GM12878 (cell line): Measurements from ENCODE around the gene KLHL25. TPM values are rescaled to one million over a fixed set of nuclear protein-coding genes. Genes with fewer than 3 reads are reported as not detected.

ENCODE experiments used
- ATAC-seq: fragments of 200-7000 bp; cut with Tn5 transposase; 3 replicates; pipeline ENCODE4 v1.9.1; 2020; ENCODE audit warnings: mild to moderate bottlenecking, moderate library complexity
- BruUV-seq: library from RNA; stranded (reverse); fragments of 400-500 nt; replicated peaks from 2 replicates; lab custom pipeline; 2021; lab: Mats Ljungman, UMichigan
- CTCF ChIA-PET: fragments of 300-600 bp; sonication (Branson Sonifier 250); formaldehyde crosslinking; extraction: SDS; loops from one replicate; lab custom pipeline; 2021; ENCODE audit warnings: inconsistent platforms; lab: Yijun Ruan, JAX
- POLR2A ChIA-PET: fragments of 350-600 bp; formaldehyde crosslinking; extraction: SDS; loops from one replicate; lab custom pipeline; 2021; ENCODE audit warnings: inconsistent platforms; lab: Charles Lee
- RAD21 ChIA-PET: fragments of 300-600 bp; sonication (Branson Sonifier 250); formaldehyde crosslinking; loops from one replicate; lab custom pipeline; 2023; ENCODE audit warnings: antibody characterized with exemption; ENCODE audit not compliant: unreplicated experiment; lab: Charles Lee
- SMC1A ChIA-PET: fragments of 300-600 bp; sonication (Branson Sonifier 250); formaldehyde crosslinking; loops from one replicate; lab custom pipeline; 2023; ENCODE audit not compliant: unreplicated experiment, uncharacterized antibody; lab: Charles Lee
- DNase-seq: peaks from one replicate; pipeline ENCODE4 v3.0.0-alpha.2; 2011; ENCODE audit warnings: low read depth, low spot score
- FAIRE-seq: peaks from 3 replicates; lab custom pipeline; 2011; peaks lifted over from hg19 to GRCh38; lab: Jason Lieb, UNC
- H2AFZ ChIP-seq: 2 replicates; pipeline ENCODE4 v1.6.0; 2011; ENCODE audit warnings: low read depth, low read length, control low read depth; ENCODE audit not compliant: control insufficient read depth
- H3K27ac ChIP-seq: 2 replicates; pipeline ENCODE4 v1.5.1; 2011; ENCODE audit warnings: control low read depth; ENCODE audit not compliant: control insufficient read depth, insufficient read depth
- H3K27me3 ChIP-seq, 2 experiments: replicated peaks in 1 of 2; 2 replicates each; pipeline versions ENCODE4 v1.6.0 to v1.6.1; 2011; ENCODE audit warnings: low read length in 1 of 2; ENCODE audit not compliant: control insufficient read depth in 2 of 2, insufficient read depth in 2 of 2
- H3K36me3 ChIP-seq, 2 experiments: 2 replicates each; pipeline ENCODE4 v1.5.1; 2011; ENCODE audit warnings: low read length in 1 of 2; ENCODE audit not compliant: control insufficient read depth in 2 of 2, insufficient read depth in 2 of 2
- H3K4me1 ChIP-seq: 2 replicates; pipeline ENCODE4 v1.6.1; 2011; ENCODE audit warnings: mild to moderate bottlenecking, low read length, moderate library complexity, mixed read lengths; ENCODE audit not compliant: control insufficient read depth, insufficient read depth
- H3K4me2 ChIP-seq: 2 replicates; pipeline ENCODE4 v1.6.0; 2011; ENCODE audit warnings: control low read depth; ENCODE audit not compliant: control insufficient read depth, insufficient read depth
- H3K4me3 ChIP-seq: fragments of 200-600 bp; sonication (generic); 2 replicates; pipeline ENCODE4 v1.5.1; 2016
- H3K79me2 ChIP-seq: 2 replicates; pipeline ENCODE4 v1.6.0; 2011; ENCODE audit warnings: low read length; ENCODE audit not compliant: control insufficient read depth, insufficient read depth
- H3K9ac ChIP-seq: 2 replicates; pipeline ENCODE4 v1.8.0; 2011; ENCODE audit warnings: low read length, control low read depth, mixed read lengths; ENCODE audit not compliant: control insufficient read depth, insufficient read depth
- H3K9me3 ChIP-seq: replicated peaks from 3 replicates; pipeline ENCODE4 v1.5.1; 2011; ENCODE audit warnings: mild to moderate bottlenecking, low read length; ENCODE audit not compliant: control insufficient read depth, insufficient read depth
- H4K20me1 ChIP-seq: 2 replicates; pipeline ENCODE4 v1.6.0; 2011; ENCODE audit not compliant: control insufficient read depth, insufficient read depth
- BHLHE40 ChIP-seq, 2 experiments: fragments of 450-650 bp in 1 of 2; IDR thresholded peaks; 2 replicates each; pipeline ENCODE4 v1.6.1; 2011 to 2017; ENCODE audit warnings: low read depth in 2 of 2, borderline replicate concordance in 1 of 2, improper control_type of control experiment in 1 of 2, low read length in 1 of 2, mild to moderate bottlenecking in 1 of 2
- CEBPB ChIP-seq, 2 experiments: fragments of 150-350 bp in 1 of 2; IDR thresholded peaks; 2 replicates each; pipeline ENCODE4 v1.6.1; 2012 to 2014; ENCODE audit warnings: low read depth in 2 of 2, low read length in 2 of 2, borderline replicate concordance in 1 of 2, inconsistent platforms in 1 of 2
- CHD4 ChIP-seq: fragments of 200-600 bp; sonication (generic); IDR thresholded peaks from 2 replicates; pipeline ENCODE4 v1.6.1; 2016; ENCODE audit warnings: mild to moderate bottlenecking
- HDAC6 ChIP-seq: fragments of 200-600 bp; sonication (generic); IDR thresholded peaks from one replicate; pipeline ENCODE4 v1.8.0; 2017; ENCODE audit warnings: antibody characterized with exemption; ENCODE audit not compliant: unreplicated experiment
- MYC ChIP-seq: IDR thresholded peaks from 2 replicates; pipeline ENCODE4 v1.6.1; 2011; ENCODE audit warnings: mild to moderate bottlenecking, low read length, moderate library complexity, inconsistent platforms; ENCODE audit not compliant: insufficient read depth, insufficient replicate concordance, insufficient read length, severe bottlenecking
- PAX8 ChIP-seq: fragments of 450-650 bp; IDR thresholded peaks from 2 replicates; pipeline ENCODE4 v1.6.1; 2017; ENCODE audit warnings: mild to moderate bottlenecking, moderate library complexity
- RCOR1 ChIP-seq: conservative IDR thresholded peaks from 2 replicates; pipeline ENCODE4 v1.6.1; 2012; ENCODE audit warnings: low read depth, low read length, improper control_type of control experiment
- REST ChIP-seq: IDR thresholded peaks from 2 replicates; pipeline ENCODE4 v1.6.1; 2012; ENCODE audit warnings: mild to moderate bottlenecking, low read depth, low read length
- SMC3 ChIP-seq: IDR thresholded peaks from 2 replicates; pipeline ENCODE4 v1.6.1; 2011; ENCODE audit warnings: low read length, improper control_type of control experiment, borderline replicate concordance
- SRF ChIP-seq, 2 experiments: IDR thresholded peaks; 2 replicates each; pipeline ENCODE4 v1.6.1; 2011; ENCODE audit warnings: low read depth in 2 of 2, low read length in 2 of 2, mild to moderate bottlenecking in 1 of 2, moderate library complexity in 1 of 2
- ZBTB4 ChIP-seq: fragments of 450-650 bp; formaldehyde crosslinking; IDR thresholded peaks from 2 replicates; pipeline ENCODE4 v1.4.0; 2022; ENCODE audit warnings: mild to moderate bottlenecking, moderate library complexity
- ZNF24 ChIP-seq: fragments of 450-650 bp; IDR thresholded peaks from 2 replicates; pipeline ENCODE4 v1.6.1; 2017; ENCODE audit warnings: antibody characterized with exemption, mild to moderate bottlenecking
- WGBS: methylation state at CpG from one replicate; pipeline ENCODE4 v1.1.6; 2016; ENCODE audit warnings: low lambda C conversion rate; ENCODE audit not compliant: insufficient replicate concordance, insufficient coverage; ENCODE audit errors: missing lambda C conversion rate; 5-methylcytosine and 5-hydroxymethylcytosine counted together
- in situ Hi-C: fragments of 300-500 bp; cut with MboI; formaldehyde crosslinking; loops from 9 replicates; pipeline ENCODE4 v1.14.3; 2018; ENCODE audit warnings: mixed read lengths
- intact Hi-C: fragments of 100-400 bp; cut with micrococcal nuclease; formaldehyde crosslinking; loops from one replicate; pipeline ENCODE4 v1.14.2; 2022; ENCODE audit not compliant: unreplicated experiment
- polyA plus RNA-seq, 11 experiments: library from polyadenylated mRNA; depleted of rRNA in 4 of 11; unstranded in 6 of 11; stranded (reverse) in 5 of 11; fragments of >200 nt; fragmentation: Nextera tagmentation in 4 of 11; fragmentation: Illumina TruSeq in 1 of 11; extraction: Ambion mirVana in 4 of 11; extraction: Trizol in 1 of 11; gene quantifications; 1 replicate in 1 of 11; 2 replicates in 10 of 11; pipeline versions ENCODE4 v1.2.1 to v1.2.3, GENCODE V29; 2011 to 2016; ENCODE audit warnings: inconsistent platforms in 2 of 11, missing spikeins in 2 of 11, low read depth in 1 of 11
- total RNA-seq, 4 experiments: library from RNA; depleted of rRNA in 3 of 4; stranded (reverse); fragments of >200 nt in 3 of 4; fragmentation: Illumina TruSeq in 1 of 4; extraction: Trizol in 1 of 4; gene quantifications; 2 replicates each; pipeline versions ENCODE4 v1.2.1 to v1.2.3, GENCODE V29; 2013 to 2021

Gene KLHL25
- total and polyA plus RNA-seq, 10 of the 15 experiments (the other 5 are each of a cell fraction or from before 2014, with no cell fraction given), result 0.04 to 3.0 (median 2.1) TPM; not detected in 1

- 11% methylated on average over 32 of the region's 32 CpGs for WGBS
- peak overlapping the region; percentile 70 for H3K4me2 ChIP-seq
- H3K4me1 ChIP-seq, result no peaks in the 10 kb centered on the region; the same call in 1 of the 2 replicates
- peak; percentile 99 for ATAC-seq
- peak; percentile 23 for DNase-seq
- no peaks in the 10 kb centered on the region; the same call in 1 of the 2 replicates for H4K20me1 ChIP-seq
- BruUV-seq, result no TSS peak
- H3K9ac ChIP-seq, result no peak overlapping the region; the same call in 1 of the 2 replicates
- FAIRE-seq, result peak; percentile 7
- no peaks in the 10 kb centered on the region for H3K36me3 ChIP-seq
- H3K79me2 ChIP-seq, result no peaks in the 10 kb centered on the region
- ChIA-PET CTCF (interaction anchor here (0.7 to 5.0 kb wide), 25 partner anchors 9 to 1326 kb away, joined by 3 to 78 read pairs (median 3); no protein-coding TSS in a partner anchor), POLR2A (no interaction called here), RAD21 (interaction anchor here (0.7 to 2.0 kb wide), 8 partner anchors 21 to 544 kb away, joined by 3 to 16 read pairs (median 3); no protein-coding TSS in a partner anchor), SMC1A (interaction anchor here (0.6 to 2.9 kb wide), 15 partner anchors 8 to 543 kb away, joined by 3 to 14 read pairs (median 3); no protein-coding TSS in a partner anchor)
- in situ Hi-C loops, result no loop called here
- no peak overlapping the region; the same call in 1 of the 2 replicates for H3K4me3 ChIP-seq
- no peak overlapping the region for H3K27ac ChIP-seq
- intact Hi-C loops, result loop anchor here (1.0 to 5.0 kb wide), 5 partner anchors 88 to 543 kb away; no protein-coding TSS in a partner anchor
- no peaks in the 10 kb centered on the region; a peak in 1 of 4 replicates for H3K27me3 ChIP-seq
- peak overlapping the region; percentile 57 for H2AFZ ChIP-seq
- H3K9me3 ChIP-seq, result no peaks in the 10 kb centered on the region
- TF ChIP-seq CEBPB (IDR thresholded peaks at IDR 0.05; ENCODE audit: borderline replicate concordance in 1 of 2, low read depth in 2 of 2, low read length in 2 of 2), result peak in 1 of 2 experiments; percentile 31; a peak in 1 of 4 replicates
- peak; percentile 18 to 59; a peak in 2 of 4 replicates for TF ChIP-seq BHLHE40 (IDR thresholded peaks at IDR 0.05; ENCODE audit: borderline replicate concordance in 1 of 2, low read depth in 2 of 2, low read length in 1 of 2)
- no peak for TF ChIP-seq ZBTB4
- TF ChIP-seq SMC3, result peak; percentile 90
- TF ChIP-seq CHD4, result no peak
- TF ChIP-seq SRF (IDR thresholded peaks at IDR 0.05; ENCODE audit: low read depth in 2 of 2, low read length in 2 of 2), result no peak
- TF ChIP-seq MYC, result no peak
- no peak for TF ChIP-seq RCOR1
- no peak for TF ChIP-seq REST
- TF ChIP-seq HDAC6, result no peak
- TF ChIP-seq PAX8, result no peak
- TF ChIP-seq ZNF24, result 0 out of 2 replicates have a peak, but pooled peaks have one; percentile 19
These were observed 45.5 kb upstream of the KLHL25 start for GRCh38 chr15:85840079-85840801.
